GM21515 (cell line): ENCODE measurements around the gene CNTNAP4.

ENCODE experiments used
- ATAC-seq: cut with Tn5 transposase; IDR thresholded peaks from one replicate; pipeline ENCODE4 v1.9.1; 2021; ENCODE audit not compliant: unreplicated experiment

Gene CNTNAP4

DNA sequence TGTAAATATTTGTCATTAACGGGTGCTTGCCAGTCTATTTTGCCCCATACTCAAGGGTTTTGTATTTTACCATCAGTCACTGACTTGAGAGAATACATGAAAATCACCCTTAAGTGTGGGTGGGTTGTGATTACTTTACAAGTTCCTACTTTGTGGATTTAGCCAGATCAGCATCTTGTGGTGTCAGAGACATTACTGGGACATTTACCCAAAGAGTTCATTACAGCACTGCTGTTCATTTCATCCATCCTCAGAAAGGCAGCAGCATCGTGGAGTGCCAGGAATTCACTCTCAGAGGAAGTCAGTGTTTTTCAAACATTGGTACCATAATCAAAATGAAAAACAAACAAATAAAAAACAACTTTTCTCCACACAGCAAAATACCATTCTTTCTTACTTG lies 110.8 kb downstream of the CNTNAP4 start:
- ATAC-seq, result no peak

DNA sequence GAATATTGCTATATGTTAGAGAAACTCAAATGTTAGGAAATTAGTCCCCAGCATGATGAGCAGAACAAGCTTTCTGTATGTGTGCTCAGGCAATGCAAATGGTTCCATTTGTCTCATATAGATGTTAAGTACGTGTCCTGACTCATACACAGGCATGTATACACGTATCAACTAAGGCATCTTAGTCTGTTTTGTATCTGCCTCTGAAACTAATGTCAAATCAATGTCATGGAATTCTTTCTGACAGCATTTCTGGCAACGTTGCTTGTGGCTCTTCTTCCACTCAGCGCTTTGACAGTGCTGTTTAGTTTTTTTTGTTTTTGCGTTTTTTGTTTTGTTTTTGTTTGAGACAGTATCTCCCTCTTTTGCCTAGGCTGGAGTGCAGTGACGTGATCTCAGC lies 111.9 kb downstream of the CNTNAP4 start:
- ATAC-seq, result no peak

DNA sequence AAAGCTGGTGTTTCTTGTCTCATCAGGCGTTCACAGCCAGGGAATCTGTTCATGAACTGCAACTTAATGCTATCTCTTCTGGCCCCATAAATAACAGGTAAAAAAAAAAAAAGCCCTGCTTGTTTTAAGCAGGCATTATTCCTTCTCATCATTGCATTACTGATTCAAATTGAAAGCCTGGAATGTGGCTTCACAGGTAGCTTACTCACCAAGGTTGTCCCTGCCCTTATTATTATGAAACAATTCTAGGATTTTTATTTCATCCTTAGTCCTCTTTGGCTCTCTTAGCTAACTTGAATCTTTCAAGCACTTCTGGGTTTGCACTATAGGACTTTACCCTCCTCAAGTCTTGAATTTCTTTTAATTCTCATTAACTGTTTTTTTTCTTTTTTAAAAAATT lies 113.3 kb downstream of the CNTNAP4 start:
- no peak for ATAC-seq

DNA sequence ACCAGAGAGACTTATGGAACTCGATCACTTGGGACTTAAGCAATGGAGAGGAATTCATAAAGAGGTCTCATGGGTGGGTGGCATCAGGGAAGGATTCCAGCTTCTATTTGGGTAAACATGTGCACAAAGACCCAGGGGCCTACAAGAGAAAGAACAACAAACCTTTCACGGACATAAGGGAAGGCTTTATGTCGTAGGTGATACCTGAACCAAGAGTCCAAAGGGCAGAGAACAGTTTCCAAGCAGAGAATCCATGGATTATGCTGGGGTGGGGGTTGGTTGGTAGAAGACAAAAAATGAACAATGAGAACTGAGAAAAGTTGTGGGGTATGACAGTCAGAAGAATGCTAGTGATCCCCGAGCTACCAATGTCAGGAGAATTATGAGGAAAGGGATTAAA lies 119.8 kb downstream of the CNTNAP4 start:
- ATAC-seq, result no peak

DNA sequence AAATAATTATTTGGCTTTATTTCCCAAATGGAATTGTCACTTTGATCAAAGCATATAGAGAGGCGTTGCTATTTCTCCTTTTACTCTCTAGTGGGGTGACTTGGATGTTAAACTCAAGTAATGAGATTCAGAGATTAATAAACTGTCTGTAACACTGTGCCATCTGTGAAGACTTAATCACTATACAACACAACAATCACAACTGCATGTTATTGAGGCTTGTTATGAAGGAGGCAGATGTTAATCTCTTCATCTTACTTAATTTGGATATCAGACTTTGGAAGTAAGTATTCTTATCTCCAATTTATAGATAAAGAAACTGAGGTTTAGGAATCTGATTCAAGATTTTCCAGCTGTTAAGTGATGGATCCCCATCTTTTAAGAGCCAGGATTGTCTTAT lies 132.5 kb downstream of the CNTNAP4 start:
- no peak for ATAC-seq

DNA sequence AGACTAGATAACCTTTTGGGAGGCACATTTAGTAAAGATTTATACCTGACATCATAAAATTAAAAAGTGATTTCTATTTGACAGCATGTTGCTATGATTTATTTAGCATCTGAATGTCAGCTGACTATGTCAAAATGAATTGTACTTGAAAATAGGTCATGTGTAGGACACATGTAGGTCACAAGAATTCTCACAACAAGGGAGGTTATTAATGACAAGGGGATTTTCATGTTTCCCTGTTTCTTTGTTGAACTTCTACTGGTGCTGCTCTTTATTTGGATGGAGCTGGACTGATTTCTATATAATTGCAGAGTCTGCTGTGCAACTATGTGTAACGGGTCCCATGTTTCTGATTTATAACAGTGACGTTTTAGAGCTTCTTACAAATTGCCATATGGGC lies 144.4 kb downstream of the CNTNAP4 start:
- no peak for ATAC-seq

DNA sequence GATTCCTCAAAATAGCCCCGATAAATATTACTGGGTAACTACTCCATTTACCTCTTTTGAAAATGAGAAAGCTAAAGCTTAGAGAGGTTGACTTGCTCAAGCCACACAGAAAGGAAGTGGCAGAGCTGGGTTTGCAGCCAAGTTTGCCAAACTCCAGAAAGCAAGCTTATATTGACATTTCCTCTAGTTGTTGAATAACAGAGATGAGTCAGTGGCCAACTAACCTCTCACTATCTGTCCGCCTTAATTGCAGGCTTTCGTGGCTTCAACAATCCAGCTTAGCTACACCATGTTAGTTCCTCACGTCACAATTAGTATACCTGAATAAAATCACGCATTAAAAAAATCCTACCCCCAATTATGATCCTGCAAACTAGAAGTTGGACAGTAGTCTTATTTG lies 151.7 kb downstream of the CNTNAP4 start:
- no peak for ATAC-seq

DNA sequence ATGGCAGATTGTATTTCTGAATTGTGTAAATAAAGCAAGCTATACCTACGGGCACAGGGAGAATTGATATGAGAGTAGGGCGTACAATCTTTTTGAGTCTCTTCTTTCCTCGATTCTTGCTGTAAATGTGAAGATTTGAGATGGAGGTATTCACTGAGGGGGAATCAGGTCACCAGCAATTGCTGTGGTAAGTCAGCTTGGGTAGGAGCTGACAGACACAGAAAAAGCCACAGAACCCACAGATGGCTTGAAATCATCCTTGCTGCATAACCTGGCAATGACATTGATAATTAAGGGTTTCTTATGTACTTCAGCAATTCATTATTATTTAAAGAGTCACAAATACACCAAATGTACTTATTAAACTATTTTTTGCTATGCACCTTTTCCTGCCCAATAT lies 164.2 kb downstream of the CNTNAP4 start:
- no peak for ATAC-seq

DNA sequence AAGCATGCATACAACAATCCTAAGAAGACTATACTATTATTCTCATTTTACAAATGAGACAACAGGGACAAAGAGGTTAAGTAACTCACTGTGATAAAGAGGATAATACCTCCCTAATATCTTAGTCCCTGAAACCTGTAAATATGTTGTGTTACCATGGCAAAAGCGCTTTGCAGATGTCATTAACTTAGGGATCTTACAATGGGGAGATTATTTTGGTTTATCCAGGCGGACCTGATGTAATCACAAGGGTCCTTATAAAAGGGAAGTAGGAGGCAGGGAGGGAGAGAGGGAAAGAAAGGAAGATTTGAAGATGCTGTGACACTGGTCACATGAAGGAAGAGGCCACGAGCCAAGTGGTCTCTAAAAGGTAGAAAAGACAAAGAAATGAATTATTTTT lies 164.7 kb downstream of the CNTNAP4 start:
- ATAC-seq, result no peak

DNA sequence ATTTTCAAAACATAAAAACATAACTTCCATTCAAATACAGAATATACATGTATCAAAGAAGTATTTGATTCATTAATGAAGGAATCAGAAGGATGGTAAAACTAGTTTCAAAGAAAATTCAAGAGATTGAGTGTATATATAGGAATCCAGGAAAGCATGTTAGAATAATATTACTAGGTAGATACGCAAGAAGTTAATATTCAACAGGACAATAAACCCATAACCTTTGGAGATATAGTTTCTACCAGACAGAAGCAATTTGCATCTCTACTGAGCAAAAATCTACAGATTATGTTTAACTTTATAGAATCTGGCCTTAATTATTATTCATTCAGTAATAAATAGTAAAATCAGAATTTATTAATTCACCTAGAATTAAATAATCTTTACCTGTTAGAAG lies 166.8 kb downstream of the CNTNAP4 start:
- no peak for ATAC-seq

DNA sequence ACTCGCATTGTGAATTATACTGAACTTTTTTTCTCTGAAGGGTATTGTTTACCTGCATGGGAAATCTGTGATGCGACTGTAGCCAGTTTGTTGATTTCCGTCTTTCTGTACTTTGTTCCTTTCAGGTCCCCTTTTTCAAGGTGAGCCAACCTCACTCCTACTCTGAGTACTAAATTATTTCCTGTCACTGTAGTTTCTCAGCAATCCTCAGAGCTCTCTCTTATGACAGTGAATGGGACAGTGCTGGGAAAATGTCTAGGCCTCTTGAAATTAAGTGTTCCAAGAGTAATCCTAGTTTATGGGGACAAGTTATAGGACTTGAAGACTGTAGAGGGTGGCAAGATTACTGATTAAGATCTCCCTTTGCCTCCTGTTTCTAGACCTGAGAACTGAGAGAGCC lies 167.6 kb downstream of the CNTNAP4 start:
- ATAC-seq, result no peak

DNA sequence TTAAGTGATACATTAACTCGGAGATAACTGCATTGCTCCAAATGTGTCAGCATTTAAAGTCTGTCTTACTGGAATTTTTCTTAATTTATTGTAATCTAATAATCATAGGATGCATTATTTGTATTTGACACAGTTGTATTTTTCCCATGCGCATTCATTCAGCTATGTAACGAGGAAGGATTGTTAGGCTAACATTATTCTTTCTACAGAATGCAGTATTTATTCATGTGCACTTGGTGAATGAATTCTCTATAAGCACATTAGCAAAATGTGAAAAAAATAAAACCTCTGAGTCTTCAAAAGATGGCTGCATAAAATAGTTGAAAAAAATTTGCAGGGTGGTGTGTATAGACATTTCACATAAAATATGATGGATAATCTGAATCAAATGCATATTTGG lies 168.6 kb downstream of the CNTNAP4 start:
- ATAC-seq, result no peak

DNA sequence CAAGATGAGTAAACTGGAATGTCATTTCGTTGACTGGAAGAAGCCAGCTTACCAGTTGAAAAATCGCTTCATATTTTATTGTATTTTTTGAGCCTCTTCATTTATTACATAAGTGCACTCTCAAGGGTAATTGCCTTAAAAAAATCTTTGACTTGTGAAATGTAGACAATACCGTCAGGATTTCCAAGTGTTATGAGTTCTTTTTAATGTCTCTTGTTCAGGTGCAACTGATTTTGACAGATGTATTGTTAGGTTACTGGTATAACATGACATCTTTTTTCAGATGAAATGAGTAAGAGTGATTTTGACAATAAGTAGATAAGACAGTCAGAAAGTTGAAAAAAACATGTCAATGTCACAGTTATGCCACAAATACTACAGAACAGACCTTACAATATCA lies 169.1 kb downstream of the CNTNAP4 start:
- no peak for ATAC-seq

DNA sequence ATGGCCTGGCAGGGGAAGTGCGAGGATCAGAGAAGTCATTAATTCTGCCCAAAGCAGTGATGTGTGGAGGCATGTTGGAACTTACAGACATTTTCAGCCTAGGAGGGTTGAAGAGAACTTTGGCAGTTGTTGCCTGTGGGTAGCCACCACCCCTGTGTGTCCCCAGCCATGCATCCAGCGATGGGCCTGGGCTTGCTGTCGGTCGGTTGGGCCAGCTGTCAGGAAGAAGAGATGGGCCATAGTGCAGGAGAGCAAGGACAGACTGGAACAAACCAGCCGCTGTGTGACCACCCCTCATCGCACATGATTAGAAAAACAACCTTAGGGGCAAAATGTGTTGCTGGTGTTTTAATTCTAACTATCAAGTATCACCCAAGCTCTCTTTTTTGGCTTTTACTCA lies 173.7 kb downstream of the CNTNAP4 start:
- ATAC-seq, result no peak

DNA sequence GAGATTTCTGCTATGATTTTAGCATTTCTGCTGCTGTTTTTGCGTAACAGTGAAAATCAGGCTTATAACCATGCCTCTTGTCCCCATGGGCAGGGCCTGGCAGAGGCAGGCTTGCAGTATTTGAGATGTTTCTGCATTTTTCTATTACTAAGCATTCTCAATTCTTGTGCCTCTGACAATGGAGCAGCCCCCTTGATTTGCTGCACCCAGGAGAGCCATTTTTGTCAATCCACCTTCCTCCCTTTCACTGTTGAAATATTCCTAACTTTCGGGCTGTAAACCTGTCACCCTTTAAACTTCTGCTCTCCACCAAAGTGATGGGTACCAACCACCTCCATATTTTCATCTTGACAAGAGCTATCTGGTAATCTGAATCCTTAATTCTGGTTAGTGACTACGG lies 178.1 kb downstream of the CNTNAP4 start:
- no peak for ATAC-seq

DNA sequence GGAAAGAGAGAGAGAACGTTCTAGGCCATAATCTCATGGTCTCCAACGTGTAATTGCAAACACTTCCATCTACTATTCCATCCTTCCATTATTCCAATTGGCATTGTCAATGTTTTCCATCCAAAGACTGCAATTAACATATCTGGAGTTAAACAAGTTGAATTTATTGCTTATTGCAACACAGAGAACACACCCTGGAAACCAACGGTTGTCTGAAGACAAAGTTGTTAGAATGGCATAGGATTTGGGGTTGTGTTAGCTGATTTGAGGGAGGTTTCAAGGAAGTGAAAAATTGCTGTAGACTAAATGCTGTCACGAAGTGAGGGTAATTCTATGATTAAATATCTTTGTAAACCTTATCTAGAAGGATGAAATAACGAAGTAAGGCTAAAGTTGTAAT lies 178.8 kb downstream of the CNTNAP4 start:
- no peak for ATAC-seq

DNA sequence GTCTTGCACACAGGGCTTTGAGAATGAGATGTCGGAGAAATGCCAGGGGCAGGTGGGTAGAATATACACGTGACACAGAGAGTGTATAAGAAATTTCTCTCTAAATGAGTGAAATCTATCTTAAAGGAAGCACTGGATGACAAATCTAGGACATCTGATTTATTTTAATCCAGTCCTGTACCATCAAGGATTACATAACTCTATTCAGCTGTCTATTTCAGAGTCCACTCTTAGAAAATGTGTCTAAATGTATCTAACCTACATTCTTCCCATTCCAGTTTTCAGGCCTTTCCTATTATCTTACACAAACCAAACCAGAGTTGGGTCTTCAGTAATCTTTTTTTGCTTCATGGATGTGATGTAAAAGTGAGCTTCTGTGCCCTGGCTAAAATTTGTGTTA lies 181.9 kb downstream of the CNTNAP4 start:
- ATAC-seq, result no peak

DNA sequence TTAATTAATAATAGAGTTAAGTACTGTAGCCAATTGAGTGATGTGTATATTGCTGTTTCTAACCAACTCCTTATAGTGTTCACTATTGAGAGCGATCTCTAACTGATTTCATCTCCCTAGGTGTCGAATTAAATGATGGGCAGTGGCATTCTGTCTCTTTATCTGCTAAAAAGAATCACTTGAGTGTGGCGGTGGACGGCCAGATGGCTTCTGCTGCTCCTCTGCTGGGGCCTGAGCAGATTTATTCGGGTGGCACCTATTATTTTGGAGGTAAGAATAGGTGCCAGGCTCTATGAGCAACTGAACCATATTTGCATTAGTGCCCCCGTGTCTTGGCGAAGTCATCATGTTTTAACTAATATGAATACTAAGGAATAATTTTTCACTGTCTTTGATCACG lies 184.6 kb downstream of the CNTNAP4 start:
- ATAC-seq, result no peak

DNA sequence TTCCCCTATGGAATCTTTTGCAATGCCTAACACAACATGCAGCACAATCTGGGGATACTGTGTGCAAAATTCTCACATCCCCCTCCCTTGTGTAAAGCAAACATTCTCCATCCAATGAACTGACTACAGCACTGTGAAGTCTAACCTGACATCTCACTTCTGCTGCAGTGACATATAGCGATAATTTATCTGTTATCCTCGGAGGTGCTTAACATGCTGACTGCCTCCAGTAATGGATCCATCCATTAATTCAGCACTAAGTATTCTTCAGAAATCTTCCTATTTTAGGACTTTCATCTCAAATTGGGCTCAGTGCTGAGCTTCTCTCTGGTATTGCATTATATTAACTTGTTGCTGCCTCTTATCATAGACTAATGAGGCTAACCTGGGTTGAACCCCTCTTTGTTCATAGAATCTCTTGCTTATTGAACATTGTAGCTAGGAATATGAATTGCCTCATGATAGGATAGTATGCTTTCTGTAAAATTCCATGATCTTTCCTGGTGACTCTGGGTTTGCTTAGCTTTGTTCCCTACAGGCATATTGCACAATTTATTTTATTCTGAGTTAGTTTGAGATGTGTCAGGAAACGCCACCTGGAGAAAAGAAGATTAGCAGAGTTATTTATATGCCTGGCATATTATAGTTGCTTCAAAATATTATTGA lies 187.9 kb downstream of the CNTNAP4 start:
- no peak for ATAC-seq

DNA sequence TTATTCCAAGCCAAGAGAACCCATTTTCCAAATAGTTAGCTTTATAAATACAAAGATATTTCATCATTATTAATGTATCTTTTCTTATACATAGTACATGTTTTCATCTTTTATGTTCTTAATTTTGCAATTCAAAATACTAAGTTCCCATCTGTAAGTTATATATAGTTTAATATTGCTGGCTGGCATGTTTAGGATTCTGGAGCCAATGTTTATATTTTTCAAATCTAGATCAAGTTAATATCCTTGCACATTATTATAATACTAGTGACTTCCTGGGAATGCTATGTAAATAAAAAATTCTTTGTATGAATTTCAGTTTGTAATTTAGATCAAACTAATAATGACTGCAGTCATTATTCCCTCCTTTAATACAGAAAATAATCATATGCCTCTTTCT lies 189.7 kb downstream of the CNTNAP4 start:
- no peak for ATAC-seq

DNA sequence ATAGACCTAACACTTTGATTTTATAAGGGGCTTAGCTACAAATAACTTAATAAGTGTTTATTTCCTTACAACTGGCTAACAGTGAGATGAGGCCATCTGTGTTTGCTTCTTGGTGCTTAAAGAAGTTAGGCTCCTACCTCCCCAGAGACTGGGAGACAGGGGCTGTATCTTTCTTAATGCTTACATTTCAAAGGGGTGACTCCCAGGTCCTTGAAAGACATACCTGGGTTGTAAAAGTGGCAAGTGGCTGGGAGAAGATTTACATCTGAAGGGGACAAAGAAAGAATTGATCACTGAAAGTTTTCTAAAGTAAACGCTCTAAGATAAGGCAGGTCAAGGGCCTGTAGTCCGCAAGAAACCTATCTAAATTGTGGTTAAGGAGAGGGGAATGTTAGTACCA lies 196.8 kb downstream of the CNTNAP4 start:
- ATAC-seq, result no peak

DNA sequence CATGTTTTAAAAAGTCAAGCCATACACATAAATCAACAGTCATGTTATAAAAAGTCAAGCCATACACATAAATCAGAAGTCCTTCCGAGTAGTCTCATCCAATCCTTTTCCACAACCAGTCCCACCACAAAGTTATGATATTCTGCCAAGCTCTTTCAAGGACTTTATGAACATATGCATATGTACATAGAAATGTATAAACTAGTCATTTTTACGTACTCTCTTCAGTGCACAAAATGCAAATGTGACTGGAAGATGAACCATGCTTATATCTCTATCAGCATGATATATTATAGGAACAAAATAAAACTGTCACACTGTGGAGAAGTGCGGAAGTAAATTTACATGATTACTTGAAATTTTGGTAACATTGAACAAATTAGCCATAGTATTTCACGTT lies 200.9 kb downstream of the CNTNAP4 start:
- no peak for ATAC-seq

DNA sequence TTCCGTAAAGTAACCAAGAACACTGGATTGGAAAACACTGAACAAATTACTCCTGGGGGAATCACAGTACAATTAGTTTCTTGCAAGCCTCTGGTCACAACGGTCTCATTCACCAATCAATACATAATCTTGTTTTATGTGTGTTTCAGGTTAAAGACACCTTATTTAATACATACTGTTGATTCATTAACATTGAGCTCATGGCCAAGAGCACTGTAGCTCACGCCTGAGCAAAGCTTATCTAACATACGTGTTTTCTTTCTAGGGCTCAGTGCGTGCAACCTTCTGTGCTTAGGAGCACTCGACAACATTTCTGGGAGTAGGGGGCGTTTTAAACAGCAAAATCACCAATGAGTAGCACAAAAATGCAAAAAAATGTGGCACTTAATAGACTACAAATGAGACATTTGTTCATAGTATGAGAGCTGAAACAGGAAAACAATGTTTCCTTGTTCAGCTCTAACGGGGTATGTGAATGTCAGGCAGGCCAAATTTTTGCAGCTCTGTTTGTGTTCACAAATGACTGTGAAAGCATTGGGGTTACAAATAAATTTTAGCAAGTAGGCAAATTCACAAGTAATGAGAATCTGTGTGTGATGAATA lies 206.2 kb downstream of the CNTNAP4 start:
- no peak for ATAC-seq
